Measurements from ENCODE around the gene RAD9A.
A peak's percentile ranks its signal among the peaks of the same experiment; 100 is the strongest.

RAD9A gene

GRCh38 chr11:67391304-67392182, at the start of gene RAD9A:
Gene RAD9A, plus strand, starts transcription at chr11:67391986. Its CDS starts 59 bp downstream, at chr11:67392045.
- peak; percentile 84 for DNase-seq (ENCODE audit: low read depth, low spot score)

- DNase-seq (ENCODE audit: low read depth, low spot score): no peak
Measured at GRCh38 chr11:67344264-67344663, 47.5 kb upstream of the RAD9A start.

- no peak for DNase-seq (ENCODE audit: low read depth, low spot score)
Measured at GRCh38 chr11:67345247-67345919, 46.4 kb upstream of the RAD9A start.

- DNase-seq (ENCODE audit: low read depth, low spot score): no peak
Measured at GRCh38 chr11:67345920-67346819, 45.6 kb upstream of the RAD9A start.

GRCh38 chr11:67347964-67348749, 43.6 kb upstream of the RAD9A start:
- no peak for DNase-seq (ENCODE audit: low read depth, low spot score)

GRCh38 chr11:67349036-67349435, 42.8 kb upstream of the RAD9A start:
- no peak for DNase-seq (ENCODE audit: low read depth, low spot score)

GRCh38 chr11:67349457-67349856, 42.3 kb upstream of the RAD9A start:
- DNase-seq (ENCODE audit: low read depth, low spot score): no peak

- no peak for DNase-seq (ENCODE audit: low read depth, low spot score)
Measured at GRCh38 chr11:67349928-67350465, 41.8 kb upstream of the RAD9A start.

GRCh38 chr11:67351275-67352005, 40.3 kb upstream of the RAD9A start:
- DNase-seq (ENCODE audit: low read depth, low spot score): peak; percentile 34

- DNase-seq (ENCODE audit: low read depth, low spot score): no peak
Measured at GRCh38 chr11:67352546-67353316, 39.1 kb upstream of the RAD9A start.

GRCh38 chr11:67353317-67354074, 38.3 kb upstream of the RAD9A start, which contains the start of gene POLD4:
Gene POLD4, minus strand, starts transcription at chr11:67353546. Its CDS starts 147 bp downstream, at chr11:67353399.
- peak; percentile 94 for DNase-seq (ENCODE audit: low read depth, low spot score)

GRCh38 chr11:67354075-67355022, 37.4 kb upstream of the RAD9A start:
- no peak for DNase-seq (ENCODE audit: low read depth, low spot score)

GRCh38 chr11:67355023-67355793, 36.6 kb upstream of the RAD9A start:
- DNase-seq (ENCODE audit: low read depth, low spot score): no peak

- DNase-seq (ENCODE audit: low read depth, low spot score): no peak
Measured at GRCh38 chr11:67355794-67356386, 35.9 kb upstream of the RAD9A start.

GRCh38 chr11:67356387-67356863, 35.4 kb upstream of the RAD9A start:
- DNase-seq (ENCODE audit: low read depth, low spot score): no peak

Measured in activated naive CD8-positive, alpha-beta T cell treated with anti-CD3 and anti-CD28 coated beads, Interleukin-2, amount 50 U/mL, for 16 hours (primary cell).